ENCODE data around the gene ANK2.
"Not testable (repeated sequence)": the region's sequence is repeated elsewhere in the genome, so short reads cannot be mapped to it uniquely, and the experiment has no call there.

ANK2 gene

GRCh38 chr4:113064244-113064643 is 14.8 kb downstream of the ANK2 start:
- Histone ChIP-seq H3F3A (ENCODE audit: insufficient read depth) (no peaks in the 10 kb centered on the region), H3K9me2 (replicated peaks; ENCODE audit: insufficient read depth, low read length) (no peaks in the 10 kb centered on the region), H3K36me3 (ENCODE audit: low read length) (no peaks in the 10 kb centered on the region), H2AFZ (ENCODE audit: low read depth, low read length, severe bottlenecking) (no peak overlapping the region), H3K9ac (ENCODE audit: low read length) (no peak overlapping the region), H3K9me3 (ENCODE audit: insufficient read depth, low read length) (no peaks in the 10 kb centered on the region), H3K27me3 (ENCODE audit: low read length) (no peaks in the 10 kb centered on the region), H3K4me3 (ENCODE audit: insufficient read depth, low read length, poor library complexity, severe bottlenecking) (no peak overlapping the region), H4K20me1 (ENCODE audit: low read depth, low read length) (no peaks in the 10 kb centered on the region), H3K79me2 (ENCODE audit: insufficient read depth, low read length) (no peaks in the 10 kb centered on the region), H3K4me2 (ENCODE audit: low read depth, low read length, poor library complexity, severe bottlenecking) (no peak overlapping the region), H3K27ac (ENCODE audit: low read depth, low read length) (no peak overlapping the region)
- no peak for TF ChIP-seq CTCF (IDR thresholded peaks at IDR 0.05; ENCODE audit: insufficient read depth, low read length, poor library complexity, severe bottlenecking)
- TF ChIP-seq EZH2phosphoT487 (conservative IDR thresholded peaks at IDR 0.05; ENCODE audit: low read length), result no peak

- Histone ChIP-seq H3K9me2 (replicated peaks; ENCODE audit: insufficient read depth, low read length) (no peaks in the 10 kb centered on the region), H3K4me2 (ENCODE audit: low read depth, low read length, poor library complexity, severe bottlenecking) (no peak overlapping the region), H3K27me3 (ENCODE audit: low read length) (no peaks in the 10 kb centered on the region), H3F3A (ENCODE audit: insufficient read depth) (no peaks in the 10 kb centered on the region), H3K9me3 (ENCODE audit: insufficient read depth, low read length) (no peaks in the 10 kb centered on the region), H3K9ac (ENCODE audit: low read length) (no peak overlapping the region), H4K20me1 (ENCODE audit: low read depth, low read length) (no peaks in the 10 kb centered on the region), H3K79me2 (ENCODE audit: insufficient read depth, low read length) (no peaks in the 10 kb centered on the region), H3K27ac (ENCODE audit: low read depth, low read length) (no peak overlapping the region), H3K36me3 (ENCODE audit: low read length) (no peaks in the 10 kb centered on the region), H2AFZ (ENCODE audit: low read depth, low read length, severe bottlenecking) (no peak overlapping the region), H3K4me3 (ENCODE audit: insufficient read depth, low read length, poor library complexity, severe bottlenecking) (no peak overlapping the region)
- TF ChIP-seq EZH2phosphoT487 (conservative IDR thresholded peaks at IDR 0.05; ENCODE audit: low read length) (no peak), CTCF (IDR thresholded peaks at IDR 0.05; ENCODE audit: insufficient read depth, low read length, poor library complexity, severe bottlenecking) (no peak)
Observed at GRCh38 chr4:113065629-113066028, 16.2 kb downstream of the ANK2 start.

- H3K9me3 ChIP-seq (ENCODE audit: insufficient read depth, low read length); H2AFZ ChIP-seq (ENCODE audit: low read depth, low read length, severe bottlenecking); H3K36me3 ChIP-seq (ENCODE audit: low read length); H3K27ac ChIP-seq (ENCODE audit: low read depth, low read length); H3K4me3 ChIP-seq (ENCODE audit: insufficient read depth, low read length, poor library complexity, severe bottlenecking); H3K9me2 ChIP-seq (replicated peaks; ENCODE audit: insufficient read depth, low read length); H3K9ac ChIP-seq (ENCODE audit: low read length); H3F3A ChIP-seq (ENCODE audit: insufficient read depth); H3K4me2 ChIP-seq (ENCODE audit: low read depth, low read length, poor library complexity, severe bottlenecking); H3K79me2 ChIP-seq (ENCODE audit: insufficient read depth, low read length); H4K20me1 ChIP-seq (ENCODE audit: low read depth, low read length); H3K27me3 ChIP-seq (ENCODE audit: low read length): not testable (repeated sequence)
Observed at GRCh38 chr4:113068771-113069170, 19.3 kb downstream of the ANK2 start.

GRCh38 chr4:113069212-113069892 is 19.9 kb downstream of the ANK2 start:
- no peaks in the 10 kb centered on the region for H3K9me2 ChIP-seq (replicated peaks; ENCODE audit: insufficient read depth, low read length)
- H3K9me3 ChIP-seq (ENCODE audit: insufficient read depth, low read length), result no peaks in the 10 kb centered on the region
- no peaks in the 10 kb centered on the region for H3K36me3 ChIP-seq (ENCODE audit: low read length)
- no peak overlapping the region for H3K4me2 ChIP-seq (ENCODE audit: low read depth, low read length, poor library complexity, severe bottlenecking)
- no peak overlapping the region for H3K9ac ChIP-seq (ENCODE audit: low read length)
- no peak for TF ChIP-seq CTCF (IDR thresholded peaks at IDR 0.05; ENCODE audit: insufficient read depth, low read length, poor library complexity, severe bottlenecking)
- no peak for TF ChIP-seq EZH2phosphoT487 (conservative IDR thresholded peaks at IDR 0.05; ENCODE audit: low read length)
- H3K4me3 ChIP-seq (ENCODE audit: insufficient read depth, low read length, poor library complexity, severe bottlenecking), result no peak overlapping the region
- no peaks in the 10 kb centered on the region for H3F3A ChIP-seq (ENCODE audit: insufficient read depth)
- no peaks in the 10 kb centered on the region for H3K79me2 ChIP-seq (ENCODE audit: insufficient read depth, low read length)
- H4K20me1 ChIP-seq (ENCODE audit: low read depth, low read length), result no peaks in the 10 kb centered on the region
- no peak overlapping the region for H2AFZ ChIP-seq (ENCODE audit: low read depth, low read length, severe bottlenecking)
- H3K27ac ChIP-seq (ENCODE audit: low read depth, low read length), result no peak overlapping the region
- no peaks in the 10 kb centered on the region for H3K27me3 ChIP-seq (ENCODE audit: low read length)

Measured in SU-DHL-6 (cell line).